PC-3 (cell line): ENCODE results near the gene TBXT. TPM values are rescaled to one million over a fixed set of nuclear protein-coding genes. Genes with fewer than 3 reads are reported as not detected.

Source experiments
- ATAC-seq: fragments of 200-7000 bp; cut with Tn5 transposase; 2 replicates; pipeline ENCODE4 v1.9.1; 2020; ENCODE audit warnings: mild to moderate bottlenecking, moderate library complexity
- BruUV-seq: library from RNA; stranded (reverse); fragments of 400-500 nt; replicated peaks from 2 replicates; lab custom pipeline; 2021; lab: Mats Ljungman, UMichigan
- CTCF ChIA-PET: fragments of 300-600 bp; sonication (Branson Sonifier 250); formaldehyde crosslinking; loops from one replicate; lab custom pipeline; 2022; ENCODE audit warnings: antibody characterized with exemption; lab: Charles Lee
- POLR2A ChIA-PET: fragments of 300-600 bp; sonication (Branson Sonifier 250); formaldehyde crosslinking; loops from one replicate; lab custom pipeline; 2022; ENCODE audit warnings: antibody characterized with exemption; ENCODE audit not compliant: unreplicated experiment; lab: Charles Lee
- DNase-seq: peaks from one replicate; pipeline ENCODE4 v3.0.0-alpha.2; 2015
- H2AFZ ChIP-seq: fragments of 300-600 bp; sonication (generic); 2 replicates; pipeline ENCODE4 v1.6.0; 2016; ENCODE audit warnings: antibody characterized with exemption, low read length
- H3F3A ChIP-seq: fragments of 300-600 bp; sonication (generic); one replicate; pipeline ENCODE4 v1.6.0; 2017; ENCODE audit warnings: antibody characterized with exemption, low read length, control low read depth, mild to moderate bottlenecking; ENCODE audit not compliant: unreplicated experiment
- H3K27ac ChIP-seq: fragments of 300-600 bp; sonication (generic); 2 replicates; pipeline ENCODE4 v1.5.1; 2016; ENCODE audit warnings: mild to moderate bottlenecking, low read length
- H3K27me3 ChIP-seq: fragments of 300-600 bp; sonication (generic); 2 replicates; pipeline ENCODE4 v1.6.1; 2016; ENCODE audit warnings: low read length, mixed read lengths
- H3K36me3 ChIP-seq: fragments of 300-600 bp; sonication (generic); 2 replicates; pipeline ENCODE4 v1.6.1; 2016; ENCODE audit warnings: low read depth, mixed run types, low read length, mixed read lengths
- H3K4me1 ChIP-seq: fragments of 300-600 bp; sonication (generic); 2 replicates; pipeline ENCODE4 v1.5.1; 2016; ENCODE audit warnings: low read length; ENCODE audit not compliant: insufficient read depth
- H3K4me2 ChIP-seq: fragments of 300-600 bp; sonication (generic); 2 replicates; pipeline ENCODE4 v1.6.0; 2016; ENCODE audit warnings: low read length
- H3K4me3 ChIP-seq: fragments of 300-600 bp; sonication (generic); 2 replicates; pipeline ENCODE4 v1.5.1; 2016; ENCODE audit warnings: mild to moderate bottlenecking, low read length, mixed read lengths
- H3K79me2 ChIP-seq: fragments of 300-600 bp; sonication (generic); 2 replicates; pipeline ENCODE4 v1.6.1; 2017; ENCODE audit warnings: low read length, mixed read lengths
- H3K9ac ChIP-seq: fragments of 300-600 bp; sonication (generic); 2 replicates; pipeline ENCODE4 v1.6.0; 2016; ENCODE audit warnings: mild to moderate bottlenecking, low read length
- H3K9me2 ChIP-seq: fragments of 300-600 bp; sonication (generic); replicated peaks from 2 replicates; pipeline ENCODE4 v1.6.1; 2016; ENCODE audit warnings: mixed run types, low read length, mixed read lengths
- H3K9me3 ChIP-seq: fragments of 300-600 bp; sonication (generic); 2 replicates; pipeline ENCODE4 v1.6.1; 2016; ENCODE audit warnings: low read length, mixed read lengths
- H4K20me1 ChIP-seq: fragments of 300-600 bp; sonication (generic); 2 replicates; pipeline ENCODE4 v1.6.1; 2016; ENCODE audit warnings: low read length, mixed read lengths
- CTCF ChIP-seq: fragments of 300-600 bp; sonication (generic); conservative IDR thresholded peaks from 2 replicates; pipeline ENCODE4 v1.5.1; 2017; ENCODE audit warnings: antibody characterized with exemption, low read depth, mild to moderate bottlenecking, low read length
- EZH2 ChIP-seq: fragments of 300-600 bp; sonication (generic); IDR thresholded peaks from one replicate; pipeline ENCODE4 v1.6.1; 2017; ENCODE audit warnings: antibody characterized with exemption, mild to moderate bottlenecking, low read length; ENCODE audit not compliant: unreplicated experiment
- EZH2phosphoT487 ChIP-seq: fragments of 300-600 bp; sonication (generic); IDR thresholded peaks from 2 replicates; pipeline ENCODE4 v1.6.1; 2018; ENCODE audit warnings: mild to moderate bottlenecking, antibody characterized with exemption, low read length, borderline replicate concordance
- intact Hi-C: fragments of 100-400 bp; cut with micrococcal nuclease; formaldehyde crosslinking; loops from 2 replicates; pipeline ENCODE4 v1.9.0; 2023
- total RNA-seq: library from RNA; depleted of rRNA; stranded (reverse); fragments of >200 nt; gene quantifications from 2 replicates; pipeline ENCODE4 v1.2.3, GENCODE V29; 2014

The TBXT gene
- total RNA-seq, 1 experiment from 2014 or later: not detected

- H3K4me1 ChIP-seq: no peaks in the 10 kb centered on the region
- intact Hi-C loops: no loop called here
- DNase-seq (no peak), ATAC-seq (no peak)
- no peaks in the 10 kb centered on the region for H3K79me2 ChIP-seq
- no peaks in the 10 kb centered on the region for H3K36me3 ChIP-seq
- H3K9me2 ChIP-seq: no peaks in the 10 kb centered on the region
- no peak overlapping the region for H2AFZ ChIP-seq
- no peaks in the 10 kb centered on the region for H4K20me1 ChIP-seq
- no TSS peak for BruUV-seq
- ChIA-PET CTCF (no interaction called here), POLR2A (no interaction called here)
- no peak overlapping the region for H3K4me2 ChIP-seq
- no peak overlapping the region for H3K4me3 ChIP-seq
- TF ChIP-seq CTCF (no peak), EZH2phosphoT487 (no peak), EZH2 (no peak)
- H3F3A ChIP-seq: no peaks in the 10 kb centered on the region
- H3K9ac ChIP-seq: no peak overlapping the region
- no peaks in the 10 kb centered on the region for H3K9me3 ChIP-seq
- H3K27me3 ChIP-seq: peaks cover 18% of the 10 kb centered on the region
- H3K27ac ChIP-seq: no peak overlapping the region
These were observed 45.9 kb downstream of the TBXT start for GRCh38 chr6:166121726-166122125.

GRCh38 chr6:166119116-166119911, 48.3 kb downstream of the TBXT start:
- ChIA-PET CTCF (no interaction called here), POLR2A (no interaction called here)
- intact Hi-C loops: no loop called here
- Histone ChIP-seq H3K4me2 (no peak overlapping the region), H3K79me2 (no peaks in the 10 kb centered on the region), H4K20me1 (no peaks in the 10 kb centered on the region), H3K9me3 (no peaks in the 10 kb centered on the region), H2AFZ (no peak overlapping the region), H3K4me1 (no peaks in the 10 kb centered on the region), H3F3A (no peaks in the 10 kb centered on the region), H3K9ac (no peak overlapping the region), H3K27me3 (peaks cover 9% of the 10 kb centered on the region), H3K9me2 (no peaks in the 10 kb centered on the region), H3K36me3 (no peaks in the 10 kb centered on the region), H3K4me3 (no peak overlapping the region), H3K27ac (no peak overlapping the region)
- DNase-seq: no peak
- no TSS peak for BruUV-seq
- TF ChIP-seq CTCF (no peak), EZH2phosphoT487 (no peak), EZH2 (no peak)
- ATAC-seq: no peak

- ChIA-PET POLR2A (no interaction called here), CTCF (no interaction called here)
- H3K36me3 ChIP-seq: no peaks in the 10 kb centered on the region
- no peak overlapping the region for H3K4me3 ChIP-seq
- H2AFZ ChIP-seq: no peak overlapping the region
- ATAC-seq: no peak
- H3K9me2 ChIP-seq: no peaks in the 10 kb centered on the region
- no peaks in the 10 kb centered on the region for H4K20me1 ChIP-seq
- no TSS peak for BruUV-seq
- H3K27me3 ChIP-seq: no peaks in the 10 kb centered on the region
- peaks cover 10% of the 10 kb centered on the region; the same call in 1 of the 2 replicates for H3K4me1 ChIP-seq
- intact Hi-C loops: no loop called here
- no peak overlapping the region for H3K4me2 ChIP-seq
- H3K79me2 ChIP-seq: no peaks in the 10 kb centered on the region
- H3K9me3 ChIP-seq: no peaks in the 10 kb centered on the region
- no peak overlapping the region for H3K27ac ChIP-seq
- no peak for TF ChIP-seq CTCF
- H3K9ac ChIP-seq: no peak overlapping the region
- H3F3A ChIP-seq: no peaks in the 10 kb centered on the region
- no peak for DNase-seq
These were observed 52.0 kb downstream of the TBXT start for GRCh38 chr6:166115609-166116008.
